A673 (cell line): ENCODE data around the gene GCNT1.
"Not testable (repeated sequence)": the region's sequence is repeated elsewhere in the genome, so short reads cannot be mapped to it uniquely, and the experiment has no call there.

Source experiments
- CTCF ChIP-seq: fragments of 300-800, 200-600 bp; sonication (generic); conservative IDR thresholded peaks from 2 replicates; pipeline ENCODE4 v1.5.1; 2017; ENCODE audit warnings: low read depth, mild to moderate bottlenecking, antibody characterized with exemption, low read length, moderate library complexity, mixed read lengths
- EZH2 ChIP-seq: fragments of 200-600 bp; sonication (generic); IDR thresholded peaks from 2 replicates; pipeline ENCODE4 v1.6.1; 2017; ENCODE audit warnings: borderline replicate concordance, low read depth, mild to moderate bottlenecking, mixed read lengths, antibody characterized with exemption, low read length; ENCODE audit not compliant: poor library complexity, severe bottlenecking

GRCh38 chr9:76491056-76491455 lies 32.1 kb downstream of the GCNT1 start:
- not testable (repeated sequence) for TF ChIP-seq CTCF, EZH2
